DMS 273 treated with DMSO at 0.1 percent for 48 hours (cell line): ENCODE data around the gene DERL3.

Source experiments
- DNase-seq: peaks from one replicate; lab custom pipeline; 2025; lab: John Stamatoyannopoulos, UW

Gene DERL3

GRCh38 chr22:23847310-23847920, 8.6 kb upstream of the DERL3 start:
- no peak for DNase-seq

GRCh38 chr22:23846081-23846469, 7.3 kb upstream of the DERL3 start:
- no peak for DNase-seq

GRCh38 chr22:23845265-23846080, 6.7 kb upstream of the DERL3 start:
- no peak for DNase-seq

- no peak for DNase-seq
Observed at GRCh38 chr22:23844739-23845202, 6.0 kb upstream of the DERL3 start.

GRCh38 chr22:23842599-23842998, 3.8 kb upstream of the DERL3 start:
- no peak for DNase-seq

GRCh38 chr22:23841736-23842445, 3.1 kb upstream of the DERL3 start:
- DNase-seq = no peak

- no peak for DNase-seq
Observed at GRCh38 chr22:23841292-23841691, 2.5 kb upstream of the DERL3 start.

- DNase-seq = no peak
Observed at GRCh38 chr22:23840026-23840425, 1.2 kb upstream of the DERL3 start.

GRCh38 chr22:23837911-23838680, 710 bp downstream of the DERL3 start:
- DNase-seq = no peak

- no peak for DNase-seq
Observed at GRCh38 chr22:23837496-23837859, 1.3 kb downstream of the DERL3 start.

GRCh38 chr22:23836692-23837495, 1.9 kb downstream of the DERL3 start:
- no peak for DNase-seq

GRCh38 chr22:23836281-23836680, 2.5 kb downstream of the DERL3 start:
- DNase-seq = no peak

- no peak for DNase-seq
Observed at GRCh38 chr22:23835484-23836144, 3.2 kb downstream of the DERL3 start.

- DNase-seq = no peak
Observed at GRCh38 chr22:23834793-23835483, 3.9 kb downstream of the DERL3 start.

- DNase-seq = no peak
Observed at GRCh38 chr22:23834406-23834792, 4.4 kb downstream of the DERL3 start.

- DNase-seq = no peak
Observed at GRCh38 chr22:23833911-23834317, 4.9 kb downstream of the DERL3 start.

- DNase-seq = no peak
Observed at GRCh38 chr22:23833017-23833751, 5.6 kb downstream of the DERL3 start.

GRCh38 chr22:23832226-23833016, 6.4 kb downstream of the DERL3 start:
- DNase-seq = no peak

- no peak for DNase-seq
Observed at GRCh38 chr22:23831781-23832180, 7.0 kb downstream of the DERL3 start.
